DOHH2 (cell line): ENCODE results near the gene RPS6KB2.

Experiments used
- H3F3A ChIP-seq: fragments of 200-600 bp; sonication (generic), shearing (Covaris generic); 2 replicates; pipeline ENCODE4 v1.6.0; 2016; ENCODE audit warnings: antibody characterized with exemption, mild to moderate bottlenecking; ENCODE audit not compliant: control insufficient read depth, insufficient read depth
- H3K27ac ChIP-seq: fragments of 200-600 bp; sonication (generic); 2 replicates; pipeline ENCODE4 v1.5.1; 2014; ENCODE audit warnings: low read depth, mild to moderate bottlenecking, low read length, moderate library complexity
- H3K27me3 ChIP-seq: fragments of 200-600 bp; sonication (generic); 2 replicates; pipeline ENCODE4 v1.6.1; 2014; ENCODE audit warnings: mild to moderate bottlenecking, low read length, mixed read lengths; ENCODE audit not compliant: control insufficient read depth
- H3K36me3 ChIP-seq: fragments of 200-600 bp; sonication (generic); 2 replicates; pipeline ENCODE4 v1.6.1; 2014; ENCODE audit warnings: mild to moderate bottlenecking, low read length, moderate library complexity, mixed read lengths; ENCODE audit not compliant: control insufficient read depth
- H3K4me1 ChIP-seq: fragments of 200-600 bp; sonication (generic); 2 replicates; pipeline ENCODE4 v1.6.1; 2014; ENCODE audit warnings: mild to moderate bottlenecking, low read length, mixed read lengths; ENCODE audit not compliant: control insufficient read depth
- H3K4me2 ChIP-seq: fragments of 200-600 bp; sonication (generic); 2 replicates; pipeline ENCODE4 v1.6.0; 2014; ENCODE audit warnings: mild to moderate bottlenecking, low read length, moderate library complexity
- H3K4me3 ChIP-seq: fragments of 200-600 bp; sonication (generic); 2 replicates; pipeline ENCODE4 v1.5.1; 2014; ENCODE audit warnings: mild to moderate bottlenecking, low read length, mixed read lengths
- H3K79me2 ChIP-seq: fragments of 200-600 bp; sonication (generic); 2 replicates; pipeline ENCODE4 v1.6.1; 2014; ENCODE audit warnings: mild to moderate bottlenecking, low read length, mixed read lengths; ENCODE audit not compliant: control insufficient read depth
- H3K9me2 ChIP-seq: fragments of 200-600 bp; sonication (generic); replicated peaks from 2 replicates; pipeline ENCODE4 v1.6.1; 2014; ENCODE audit warnings: mild to moderate bottlenecking, low read length, mixed read lengths; ENCODE audit not compliant: control insufficient read depth
- H3K9me3 ChIP-seq: fragments of 200-600 bp; sonication (generic); 2 replicates; pipeline ENCODE4 v1.6.1; 2014; ENCODE audit warnings: antibody characterized with exemption, low read length, mixed read lengths; ENCODE audit not compliant: control insufficient read depth, insufficient read depth
- H4K20me1 ChIP-seq: fragments of 200-600 bp; sonication (generic); 2 replicates; pipeline ENCODE4 v1.6.0; 2014; ENCODE audit warnings: low read depth, mild to moderate bottlenecking, antibody characterized with exemption, low read length, moderate library complexity; ENCODE audit not compliant: control insufficient read depth, insufficient read depth
- EZH2phosphoT487 ChIP-seq: fragments of 200-600 bp; sonication (generic); IDR thresholded peaks from 2 replicates; pipeline ENCODE4 v1.6.1; 2017; ENCODE audit warnings: borderline replicate concordance, mild to moderate bottlenecking, antibody characterized with exemption, low read length, moderate library complexity, mixed read lengths
- TF ChIP-seq, protein P1 (sequence below): fragments of 200-600 bp; sonication (generic); IDR thresholded peaks from one replicate; pipeline ENCODE4 v1.5.1; 2014; ENCODE audit warnings: antibody characterized with exemption, mild to moderate bottlenecking, low read depth, low read length; ENCODE audit not compliant: poor library complexity, severe bottlenecking

RPS6KB2 gene

DNA sequence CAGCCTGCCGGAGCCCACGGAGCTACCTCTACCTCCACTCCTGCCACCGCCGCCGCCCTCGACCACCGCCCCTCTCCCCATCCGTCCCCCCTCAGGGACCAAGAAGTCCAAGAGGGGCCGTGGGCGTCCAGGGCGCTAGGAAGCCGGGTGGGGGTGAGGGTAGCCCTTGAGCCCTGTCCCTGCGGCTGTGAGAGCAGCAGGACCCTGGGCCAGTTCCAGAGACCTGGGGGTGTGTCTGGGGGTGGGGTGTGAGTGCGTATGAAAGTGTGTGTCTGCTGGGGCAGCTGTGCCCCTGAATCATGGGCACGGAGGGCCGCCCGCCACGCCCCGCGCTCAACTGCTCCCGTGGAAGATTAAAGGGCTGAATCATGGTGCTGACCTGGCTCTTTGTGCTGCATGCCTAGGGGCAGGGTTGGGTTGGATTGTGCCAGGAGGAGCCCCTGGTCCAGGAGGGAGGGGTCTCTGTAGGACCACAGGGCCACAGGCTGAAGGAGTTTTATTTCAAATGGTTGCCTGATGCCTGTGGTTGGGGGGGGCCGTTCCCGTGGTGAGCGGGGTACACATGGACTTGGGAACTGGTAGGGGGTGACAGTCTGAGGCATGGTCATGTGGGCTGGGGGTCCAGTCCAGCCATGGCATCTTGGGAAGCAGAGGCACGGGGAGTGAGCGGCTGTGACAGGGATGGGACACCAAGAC lies 6.9 kb downstream of the RPS6KB2 start:
- H3K4me2 ChIP-seq: peak overlapping the region; percentile 94
- H3K9me2 ChIP-seq: no peaks in the 10 kb centered on the region
- H3K36me3 ChIP-seq: peaks cover 93% of the 10 kb centered on the region
- peak overlapping the region; percentile 90 for H3K4me3 ChIP-seq
- no peaks in the 10 kb centered on the region for H3K9me3 ChIP-seq
- peaks cover 12% of the 10 kb centered on the region; the same call in 1 of the 2 replicates for H4K20me1 ChIP-seq
- peak overlapping the region; percentile 97 for H3K27ac ChIP-seq
- peaks cover 60% of the 10 kb centered on the region for H3K4me1 ChIP-seq
- peaks cover 36% of the 10 kb centered on the region for H3F3A ChIP-seq
- no peaks in the 10 kb centered on the region for H3K27me3 ChIP-seq
- TF ChIP-seq, protein P1, sequence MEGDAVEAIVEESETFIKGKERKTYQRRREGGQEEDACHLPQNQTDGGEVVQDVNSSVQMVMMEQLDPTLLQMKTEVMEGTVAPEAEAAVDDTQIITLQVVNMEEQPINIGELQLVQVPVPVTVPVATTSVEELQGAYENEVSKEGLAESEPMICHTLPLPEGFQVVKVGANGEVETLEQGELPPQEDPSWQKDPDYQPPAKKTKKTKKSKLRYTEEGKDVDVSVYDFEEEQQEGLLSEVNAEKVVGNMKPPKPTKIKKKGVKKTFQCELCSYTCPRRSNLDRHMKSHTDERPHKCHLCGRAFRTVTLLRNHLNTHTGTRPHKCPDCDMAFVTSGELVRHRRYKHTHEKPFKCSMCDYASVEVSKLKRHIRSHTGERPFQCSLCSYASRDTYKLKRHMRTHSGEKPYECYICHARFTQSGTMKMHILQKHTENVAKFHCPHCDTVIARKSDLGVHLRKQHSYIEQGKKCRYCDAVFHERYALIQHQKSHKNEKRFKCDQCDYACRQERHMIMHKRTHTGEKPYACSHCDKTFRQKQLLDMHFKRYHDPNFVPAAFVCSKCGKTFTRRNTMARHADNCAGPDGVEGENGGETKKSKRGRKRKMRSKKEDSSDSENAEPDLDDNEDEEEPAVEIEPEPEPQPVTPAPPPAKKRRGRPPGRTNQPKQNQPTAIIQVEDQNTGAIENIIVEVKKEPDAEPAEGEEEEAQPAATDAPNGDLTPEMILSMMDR: no peak
- no peak for TF ChIP-seq EZH2phosphoT487
- H3K79me2 ChIP-seq: peaks cover 70% of the 10 kb centered on the region

DNA sequence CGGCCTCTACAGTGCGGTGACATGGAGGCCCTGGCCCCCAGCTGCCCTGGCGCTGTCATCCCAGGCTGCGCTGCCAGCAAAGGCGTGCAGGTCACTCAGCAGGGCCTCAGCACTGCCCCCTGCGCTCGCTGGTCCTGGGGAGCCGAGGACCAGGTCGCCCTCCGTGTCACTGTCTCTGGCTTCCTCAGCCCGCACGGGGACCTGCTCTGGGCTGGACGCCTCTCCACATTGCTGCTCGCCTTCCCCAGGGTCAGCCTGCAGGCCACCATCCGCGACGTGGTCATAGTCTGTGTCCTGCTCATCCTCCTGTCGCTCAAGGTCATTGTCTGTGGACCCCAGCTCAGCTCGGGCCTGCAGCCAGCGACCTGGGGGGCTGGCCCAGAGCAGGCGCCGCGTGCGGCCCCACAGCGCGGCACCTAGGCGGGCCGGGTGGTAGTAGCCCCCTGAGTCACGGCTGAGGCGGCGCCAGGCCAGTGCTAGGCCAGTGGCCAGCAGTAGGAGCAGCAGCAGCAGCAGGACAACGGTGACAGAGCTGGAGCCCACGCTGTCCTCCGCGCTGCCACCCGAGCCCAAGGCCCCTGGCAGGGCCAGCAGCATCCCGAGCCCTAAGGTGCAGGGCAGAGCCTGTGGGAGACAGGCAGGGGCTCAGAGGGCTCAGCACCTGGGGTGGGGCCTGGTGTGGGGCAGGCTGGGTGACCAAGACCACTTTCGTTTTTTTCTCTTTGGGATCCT lies 7.6 kb downstream of the RPS6KB2 start:
- peaks cover 64% of the 10 kb centered on the region for H3K79me2 ChIP-seq
- H4K20me1 ChIP-seq: peaks cover 12% of the 10 kb centered on the region; the same call in 1 of the 2 replicates
- H3K4me2 ChIP-seq: peak overlapping the region; percentile 94
- peaks cover 67% of the 10 kb centered on the region for H3K4me1 ChIP-seq
- H3K36me3 ChIP-seq: peaks cover 91% of the 10 kb centered on the region
- H3K9me3 ChIP-seq: no peaks in the 10 kb centered on the region
- TF ChIP-seq, protein P1: no peak
- TF ChIP-seq EZH2phosphoT487: no peak
- H3K4me3 ChIP-seq: peak overlapping the region; percentile 90
- H3K27ac ChIP-seq: peak overlapping the region; percentile 97
- no peaks in the 10 kb centered on the region for H3K9me2 ChIP-seq
- H3F3A ChIP-seq: peaks cover 38% of the 10 kb centered on the region
- H3K27me3 ChIP-seq: no peaks in the 10 kb centered on the region

DNA sequence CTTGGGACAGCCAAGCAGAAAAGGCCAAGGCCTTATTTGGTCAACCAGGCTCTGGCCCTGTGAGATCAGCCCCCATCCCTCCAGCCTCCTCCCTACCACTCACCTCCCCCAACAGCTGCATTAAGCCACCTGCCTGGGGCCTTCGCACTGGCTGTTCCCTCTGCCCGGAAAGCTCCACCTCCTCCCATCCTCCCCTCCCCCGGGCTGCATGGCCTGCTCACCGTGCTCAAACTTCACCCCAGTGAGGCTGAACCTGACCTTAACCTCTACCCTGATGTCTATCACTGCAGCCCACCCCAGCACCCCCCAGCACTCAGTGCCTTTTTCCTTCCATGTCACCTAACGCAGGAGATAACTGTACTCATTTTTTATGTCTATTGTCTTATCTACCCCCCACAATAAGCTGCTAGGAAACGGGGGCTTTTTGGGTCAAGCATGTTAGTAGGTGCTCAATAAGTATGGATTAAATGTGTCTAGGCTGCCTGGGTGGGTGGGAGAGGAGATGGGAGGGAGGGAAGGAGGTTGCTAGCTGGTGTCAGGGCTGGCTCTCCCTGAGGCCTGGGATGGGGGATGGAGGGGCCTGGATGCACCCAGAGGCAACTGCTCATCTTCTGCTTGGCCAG lies 8.3 kb downstream of the RPS6KB2 start:
- peak overlapping the region; percentile 90 for H3K4me3 ChIP-seq
- H3K9me3 ChIP-seq: no peaks in the 10 kb centered on the region
- peak overlapping the region; percentile 97 for H3K27ac ChIP-seq
- peaks cover 59% of the 10 kb centered on the region for H3K79me2 ChIP-seq
- H3K9me2 ChIP-seq: no peaks in the 10 kb centered on the region
- peaks cover 43% of the 10 kb centered on the region for H3F3A ChIP-seq
- H3K4me1 ChIP-seq: peaks cover 72% of the 10 kb centered on the region
- TF ChIP-seq, protein P1: no peak
- no peak for TF ChIP-seq EZH2phosphoT487
- H3K36me3 ChIP-seq: peaks cover 91% of the 10 kb centered on the region
- H3K4me2 ChIP-seq: peak overlapping the region; percentile 94
- H4K20me1 ChIP-seq: peaks cover 12% of the 10 kb centered on the region; the same call in 1 of the 2 replicates
- no peaks in the 10 kb centered on the region for H3K27me3 ChIP-seq
